ENCODE measurements around the gene RBM14. TPM values are rescaled to one million over a fixed set of nuclear protein-coding genes. Genes with fewer than 3 reads are reported as not detected.

Gene RBM14
- total and polyA plus RNA-seq, 2 of the 4 experiments (the other 2 are of a cell fraction), result 9.3 to 31.1 TPM

DNA sequence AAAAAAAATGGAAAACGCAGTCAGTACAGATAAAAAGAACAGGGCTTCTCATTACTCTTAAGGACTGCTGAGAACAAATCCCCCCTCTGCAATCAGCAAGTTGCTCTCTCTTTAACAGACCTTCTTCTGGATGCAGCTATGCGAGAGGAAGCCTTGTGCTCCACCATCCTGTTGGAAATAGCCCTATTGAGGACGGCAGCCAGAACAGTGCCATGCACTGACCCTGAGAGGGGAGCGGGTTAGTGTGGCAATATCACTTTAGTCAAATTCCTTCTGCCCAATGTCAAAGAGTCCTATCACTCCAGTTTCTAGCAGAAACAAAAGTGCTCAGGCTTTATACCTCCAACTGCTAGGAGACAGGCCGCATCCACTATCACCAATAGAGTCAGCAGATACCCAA is 54.4 kb downstream of the RBM14 start:
- Histone ChIP-seq H3K18ac (ENCODE audit: low read depth, low read length) (no peak overlapping the region), H3K9me3 (ENCODE audit: control insufficient read depth, insufficient read depth, low read length) (no peaks in the 10 kb centered on the region), H3K4ac (ENCODE audit: low read depth, low read length) (no peak overlapping the region), H4K20me1 (ENCODE audit: insufficient read depth, low read length) (peaks cover 23% of the 10 kb centered on the region; the same call in 1 of the 2 replicates), H2AFZ (replicated peaks; ENCODE audit: low read length, poor library complexity) (no peak overlapping the region), H3K9ac (ENCODE audit: low read depth, low read length) (no peak overlapping the region), H2AK9ac (replicated peaks; ENCODE audit: low read depth, low read length, poor library complexity) (no peak overlapping the region), H3K79me1 (ENCODE audit: low read depth in 1 of 2, low read length in 2 of 2) (peaks cover 31 to 62% of the 10 kb centered on the region in 2 experiments), H4K5ac (ENCODE audit: low read depth, low read length) (0 out of 2 replicates have a peak overlapping the region, but pooled peaks have one; percentile 42), H3K27me3 (ENCODE audit: control insufficient read depth, insufficient read depth, low read length) (no peaks in the 10 kb centered on the region), H3K36me3 (ENCODE audit: control insufficient read depth, insufficient read depth, low read length) (peaks cover 19% of the 10 kb centered on the region), H2BK20ac (ENCODE audit: low read depth, low read length) (no peak overlapping the region), H4K8ac (ENCODE audit: low read depth in 2 of 2, low read length in 2 of 2) (no peak overlapping the region), H3K27ac (ENCODE audit: insufficient read depth, low read length) (no peak overlapping the region), H3K4me2 (ENCODE audit: low read depth, low read length) (no peak overlapping the region), H3K4me1 (ENCODE audit: control insufficient read depth, insufficient read depth, low read length) (no peaks in the 10 kb centered on the region), H2BK15ac (ENCODE audit: low read depth, low read length) (no peak overlapping the region), H3K56ac (ENCODE audit: extremely low read depth, insufficient read depth, low read length) (no peak overlapping the region), H2BK5ac (ENCODE audit: low read depth, low read length, poor library complexity, severe bottlenecking) (no peak overlapping the region), H3K23ac (ENCODE audit: low read depth, low read length) (no peak overlapping the region), H3K9me1 (ENCODE audit: insufficient read depth, low read length) (peaks cover 6% of the 10 kb centered on the region; the same call in 1 of the 2 replicates), H4K91ac (ENCODE audit: insufficient read depth, low read depth, low read length) (no peak overlapping the region), H2BK120ac (ENCODE audit: low read depth, low read length) (no peak overlapping the region), H3K14ac (replicated peaks; ENCODE audit: low read depth, low read length) (no peak overlapping the region), H3K4me3 (ENCODE audit: insufficient read depth, low read depth, low read length) (no peak overlapping the region), H2AK5ac (ENCODE audit: low read depth, low read length) (no peak overlapping the region)
- intact Hi-C loops (cut with micrococcal nuclease) (no loop called here), dilution Hi-C loops (cut with HindIII; ENCODE audit: low sequenced_read_pairs, unreplicated experiment) (no loop called here), in situ Hi-C loops (cut with MboI; ENCODE audit: low sequenced_read_pairs) (no loop called here)
- ChIA-PET POLR2A (ENCODE audit: unreplicated experiment) (no interaction called here), CTCF (interaction anchor here (0.6 to 0.7 kb wide), 2 partner anchors 75 to 170 kb away, joined by 3 to 6 read pairs; no protein-coding TSS in a partner anchor)
- ATAC-seq (ENCODE audit: low read depth) (no peak), DNase-seq (no peak)
- WGBS, 2 experiments (ENCODE audit: extremely low coverage in 2 of 2, insufficient read length in 1 of 2), result no CpG with 5 or more reads among the region's 5 CpGs
- BruUV-seq (replicated peaks), result no TSS peak
- no peak for TF ChIP-seq FOS (IDR thresholded peaks at IDR 0.05; ENCODE audit: low read depth, low read length)
- no peak for TF ChIP-seq CHD1 (IDR thresholded peaks at IDR 0.05; ENCODE audit: low read depth, low read length)
- TF ChIP-seq RFX5 (IDR thresholded peaks at IDR 0.05; ENCODE audit: low read depth, low read length), result no peak
- no peak for TF ChIP-seq BHLHE40 (IDR thresholded peaks at IDR 0.05; ENCODE audit: low read depth, low read length)
- TF ChIP-seq, protein P1, sequence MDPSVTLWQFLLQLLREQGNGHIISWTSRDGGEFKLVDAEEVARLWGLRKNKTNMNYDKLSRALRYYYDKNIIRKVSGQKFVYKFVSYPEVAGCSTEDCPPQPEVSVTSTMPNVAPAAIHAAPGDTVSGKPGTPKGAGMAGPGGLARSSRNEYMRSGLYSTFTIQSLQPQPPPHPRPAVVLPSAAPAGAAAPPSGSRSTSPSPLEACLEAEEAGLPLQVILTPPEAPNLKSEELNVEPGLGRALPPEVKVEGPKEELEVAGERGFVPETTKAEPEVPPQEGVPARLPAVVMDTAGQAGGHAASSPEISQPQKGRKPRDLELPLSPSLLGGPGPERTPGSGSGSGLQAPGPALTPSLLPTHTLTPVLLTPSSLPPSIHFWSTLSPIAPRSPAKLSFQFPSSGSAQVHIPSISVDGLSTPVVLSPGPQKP (IDR thresholded peaks at IDR 0.05; ENCODE audit: borderline replicate concordance, low read depth, low read length), result no peak

Data from IMR-90 (cell line).